GM12891 (cell line): ENCODE data around the gene MSI1.

Experiments used
- DNase-seq: peaks from one replicate; pipeline ENCODE4 v3.0.0; 2011; ENCODE audit warnings: low spot score; ENCODE audit not compliant: insufficient read length
- FAIRE-seq: peaks from 2 replicates; lab custom pipeline; 2011; peaks lifted over from hg19 to GRCh38; lab: Jason Lieb, UNC
- PAX5 ChIP-seq: IDR thresholded peaks from 2 replicates; pipeline ENCODE4 v1.6.1; 2011; ENCODE audit warnings: low read length, moderate library complexity, mild to moderate bottlenecking; ENCODE audit not compliant: insufficient read depth, severe bottlenecking
- POLR2A ChIP-seq: IDR thresholded peaks from 2 replicates; pipeline ENCODE4 v1.6.1; 2011; ENCODE audit warnings: low read depth, low read length, control low read depth
- POLR2AphosphoS5 ChIP-seq: IDR thresholded peaks from 2 replicates; pipeline ENCODE4 v1.6.1; 2011; ENCODE audit warnings: low read depth, low read length, control low read depth
- POU2F2 ChIP-seq: IDR thresholded peaks from 2 replicates; pipeline ENCODE4 v1.6.1; 2011; ENCODE audit warnings: low read depth, mild to moderate bottlenecking, control low read depth, low read length, moderate library complexity
- SPI1 ChIP-seq: IDR thresholded peaks from 2 replicates; pipeline ENCODE4 v1.6.1; 2011; ENCODE audit warnings: low read depth, low read length, control low read depth
- TAF1 ChIP-seq: IDR thresholded peaks from 2 replicates; pipeline ENCODE4 v1.6.1; 2011; ENCODE audit warnings: low read depth, low read length, control low read depth

Gene MSI1

DNA sequence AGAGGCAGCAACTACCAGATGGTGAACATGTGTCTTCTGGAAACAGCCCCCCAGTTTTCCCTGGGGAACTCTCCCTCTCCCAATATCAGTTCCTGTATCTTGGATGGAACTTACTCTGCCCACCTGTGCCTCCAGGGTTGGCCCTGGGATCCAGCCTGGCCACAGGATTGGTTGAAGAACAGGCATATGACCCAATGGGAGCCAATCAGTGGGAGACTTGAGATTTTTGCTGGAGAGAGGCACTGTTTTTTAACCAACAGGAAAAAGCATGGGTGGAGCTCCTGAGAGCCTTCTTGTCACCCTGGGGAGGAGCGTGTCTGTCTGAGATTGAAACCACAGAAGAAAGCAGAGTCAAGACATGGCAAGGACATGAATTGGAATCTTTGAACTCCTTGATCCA is 35.3 kb upstream of the MSI1 start:
- DNase-seq (no peak), FAIRE-seq (no peak)
- TF ChIP-seq POU2F2, result no peak
- no peak for TF ChIP-seq SPI1
- no peak for TF ChIP-seq TAF1
- TF ChIP-seq PAX5, result no peak
- TF ChIP-seq POLR2AphosphoS5, result no peak
- TF ChIP-seq POLR2A, result no peak

DNA sequence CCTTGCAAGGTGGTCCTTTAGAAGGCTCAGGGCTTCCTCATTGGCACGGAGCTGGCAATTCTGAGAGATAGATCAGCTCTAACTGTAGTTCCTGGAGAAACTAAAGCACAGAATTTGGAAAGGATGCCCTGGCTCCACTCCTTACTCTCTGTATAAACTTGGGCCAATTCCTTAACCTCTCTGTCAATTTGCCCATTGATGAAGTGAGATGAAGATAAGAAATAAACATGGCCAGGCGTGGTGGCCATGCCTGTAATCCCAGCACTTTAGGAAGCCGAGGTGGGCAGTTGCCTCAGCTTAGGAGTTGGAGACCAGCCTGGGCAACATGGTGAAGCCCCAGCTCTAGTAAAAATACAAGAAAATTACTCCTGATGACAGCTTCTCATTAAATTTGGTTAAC is 34.9 kb upstream of the MSI1 start:
- TF ChIP-seq SPI1, result no peak
- TF ChIP-seq POLR2AphosphoS5, result no peak
- TF ChIP-seq POU2F2, result no peak
- TF ChIP-seq TAF1, result no peak
- no peak for TF ChIP-seq POLR2A
- no peak for TF ChIP-seq PAX5
- FAIRE-seq (no peak), DNase-seq (no peak)

GRCh38 chr12:120402217-120402616 is 33.3 kb upstream of the MSI1 start:
- DNase-seq, result no peak
- FAIRE-seq, result no peak
- TF ChIP-seq POU2F2 (no peak), TAF1 (no peak), POLR2AphosphoS5 (no peak), POLR2A (no peak), PAX5 (no peak), SPI1 (no peak)

DNA sequence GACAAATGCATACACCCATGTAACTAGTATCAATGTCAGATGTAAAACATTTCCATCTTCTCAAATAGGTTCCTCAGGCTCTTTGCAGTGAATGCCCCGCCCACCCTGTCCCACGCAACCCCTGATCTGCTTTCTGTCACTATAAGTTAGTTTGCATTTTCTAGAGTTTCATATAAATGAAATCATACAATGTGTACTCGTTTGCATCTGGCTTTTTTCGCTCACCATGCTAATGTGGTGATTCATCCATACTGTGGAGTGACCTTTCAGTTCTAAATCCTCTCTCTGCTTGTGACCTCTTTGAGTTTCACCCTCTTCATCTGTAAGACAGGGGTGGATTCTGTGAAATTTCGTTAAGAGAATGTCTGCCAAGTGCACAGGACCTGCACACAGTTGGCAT is 30.6 kb upstream of the MSI1 start:
- no peak for DNase-seq
- TF ChIP-seq POLR2A (no peak), SPI1 (no peak; the same call in 1 of the 2 replicates), TAF1 (no peak), POU2F2 (no peak), PAX5 (no peak), POLR2AphosphoS5 (no peak)
- FAIRE-seq, result peak; percentile 66

DNA sequence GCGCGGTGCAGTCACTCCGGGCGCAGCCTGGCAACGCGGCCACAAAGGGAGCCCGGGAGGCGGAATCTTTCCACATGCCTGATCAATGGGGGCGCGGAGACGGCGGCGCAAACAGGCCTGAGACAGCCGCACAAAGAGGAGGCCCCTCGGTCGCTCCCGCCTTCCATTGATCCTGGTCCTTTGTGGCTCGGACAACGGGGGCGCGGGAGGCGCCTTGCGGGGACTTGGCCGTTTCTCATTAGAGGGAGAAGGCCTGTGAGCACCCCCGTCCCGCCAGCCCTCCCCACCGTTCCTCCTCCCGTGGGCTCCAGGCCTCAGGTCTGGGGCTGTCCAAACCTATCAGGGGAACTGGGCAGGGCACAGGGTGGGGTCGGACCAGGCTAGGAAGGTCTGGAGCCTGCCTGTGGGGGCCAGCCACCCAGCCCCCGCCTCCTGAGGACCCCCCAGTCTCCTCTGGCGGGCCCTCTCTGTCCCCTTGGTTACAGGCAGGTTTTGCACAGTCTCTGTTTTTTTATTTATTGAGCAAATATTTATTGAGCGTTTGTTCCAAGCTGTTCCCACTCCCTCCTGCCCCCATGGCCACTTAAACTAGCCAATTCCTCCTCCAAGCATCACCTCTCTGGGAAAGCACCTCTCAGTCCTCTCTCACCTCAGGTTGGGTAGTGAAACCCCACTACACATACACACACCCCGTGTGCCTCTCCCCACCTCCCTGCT is 29.0 kb upstream of the MSI1 start:
- FAIRE-seq (no peak), DNase-seq (no peak)
- TF ChIP-seq SPI1, result no peak
- TF ChIP-seq PAX5, result no peak
- TF ChIP-seq POLR2AphosphoS5, result no peak
- TF ChIP-seq POU2F2, result no peak
- TF ChIP-seq TAF1, result no peak
- no peak for TF ChIP-seq POLR2A

DNA sequence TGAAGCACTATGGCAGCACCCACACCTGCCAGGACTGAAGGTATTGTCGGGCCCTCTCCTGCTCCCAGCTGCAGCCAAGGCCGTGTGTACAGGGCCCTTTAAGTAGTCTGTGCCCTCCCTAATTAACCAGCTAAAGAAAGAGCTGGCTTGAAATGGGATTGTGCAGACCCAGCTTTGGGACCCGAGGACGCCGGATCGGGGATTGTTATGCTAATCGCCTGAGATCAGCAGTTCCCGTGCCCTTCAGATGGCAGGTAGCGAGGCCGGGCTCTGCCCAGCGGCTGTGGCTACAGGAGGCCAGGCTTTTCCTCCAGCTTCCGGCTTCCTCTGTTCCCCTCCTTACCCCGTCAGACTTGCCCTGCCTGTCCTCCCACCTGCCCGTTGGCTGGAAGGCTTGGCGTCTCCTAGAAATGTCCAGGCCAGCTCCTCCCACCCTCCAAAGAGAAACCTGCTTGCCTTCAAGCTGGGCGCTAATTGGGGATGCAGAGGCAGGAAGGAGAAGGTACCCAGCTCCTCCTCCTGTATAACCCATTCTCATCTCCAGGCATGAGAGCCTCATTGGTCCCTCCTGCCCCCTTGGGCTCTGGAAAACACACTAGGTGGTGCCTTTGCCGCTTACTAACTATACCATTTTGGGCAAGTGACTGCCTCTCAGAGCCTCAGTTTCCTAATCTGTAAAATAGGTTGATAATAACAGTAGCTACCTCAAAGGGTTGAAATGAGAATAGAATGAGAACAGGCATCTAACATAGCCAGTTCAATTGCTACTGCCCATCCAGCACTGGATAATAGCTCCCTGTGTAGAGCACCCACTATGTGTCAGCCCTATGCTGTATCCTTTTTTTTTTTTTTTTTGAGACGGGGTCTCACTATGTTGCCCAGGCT is 25.8 kb upstream of the MSI1 start:
- DNase-seq (no peak), FAIRE-seq (no peak)
- TF ChIP-seq SPI1 (no peak), POLR2A (no peak), PAX5 (no peak), POU2F2 (no peak), TAF1 (no peak), POLR2AphosphoS5 (no peak)

GRCh38 chr12:120390540-120391120 is 21.7 kb upstream of the MSI1 start:
- no peak for FAIRE-seq
- no peak for DNase-seq
- TF ChIP-seq TAF1 (no peak), PAX5 (no peak), SPI1 (no peak), POU2F2 (no peak), POLR2AphosphoS5 (no peak), POLR2A (no peak)

DNA sequence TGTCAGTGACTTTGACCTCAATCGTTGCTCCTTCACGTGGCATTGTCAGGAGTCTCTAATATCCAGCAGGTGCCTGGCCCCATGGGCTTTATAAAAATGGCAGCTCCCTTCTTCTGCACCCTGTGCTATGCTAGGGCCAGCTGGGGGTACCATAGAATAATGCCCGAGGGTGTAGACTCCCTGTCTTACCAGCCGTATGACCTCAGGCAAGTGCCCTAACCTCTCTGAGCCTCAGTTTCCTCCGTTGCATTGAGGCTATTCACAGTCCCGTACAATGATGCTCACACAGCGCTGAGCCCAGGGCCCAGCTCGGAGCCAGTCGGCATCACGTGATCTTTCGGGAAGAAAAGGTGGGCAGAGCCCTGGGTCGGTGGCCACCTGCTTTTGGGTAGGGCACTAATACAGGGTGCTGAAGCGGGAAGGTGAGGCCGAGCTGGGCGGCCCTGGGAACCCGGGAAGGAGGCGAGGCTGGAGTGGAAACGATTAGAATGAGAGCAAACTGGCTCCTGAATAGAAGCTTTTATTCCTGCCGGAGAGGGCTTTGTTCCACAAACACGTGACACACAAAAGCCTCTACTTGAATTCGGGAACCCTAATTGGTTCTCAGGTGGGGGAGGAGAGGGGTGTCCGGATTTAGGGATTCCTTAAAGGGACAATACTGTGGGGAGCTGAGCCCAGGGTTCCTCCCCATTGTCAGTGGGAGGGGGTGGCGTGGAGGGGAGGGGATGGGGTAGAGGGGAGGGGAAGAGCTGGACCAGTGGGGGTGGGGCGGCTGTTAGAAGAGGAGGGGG is 19.9 kb upstream of the MSI1 start:
- DNase-seq, result no peak
- FAIRE-seq, result no peak
- TF ChIP-seq PAX5, result no peak
- TF ChIP-seq TAF1, result no peak
- TF ChIP-seq SPI1, result no peak
- no peak for TF ChIP-seq POLR2AphosphoS5
- no peak for TF ChIP-seq POU2F2
- no peak for TF ChIP-seq POLR2A
